Measurements from ENCODE around the gene STEAP1B.
"Not testable (repeated sequence)": the region's sequence is repeated elsewhere in the genome, so short reads cannot be mapped to it uniquely, and the experiment has no call there.

The STEAP1B gene

DNA sequence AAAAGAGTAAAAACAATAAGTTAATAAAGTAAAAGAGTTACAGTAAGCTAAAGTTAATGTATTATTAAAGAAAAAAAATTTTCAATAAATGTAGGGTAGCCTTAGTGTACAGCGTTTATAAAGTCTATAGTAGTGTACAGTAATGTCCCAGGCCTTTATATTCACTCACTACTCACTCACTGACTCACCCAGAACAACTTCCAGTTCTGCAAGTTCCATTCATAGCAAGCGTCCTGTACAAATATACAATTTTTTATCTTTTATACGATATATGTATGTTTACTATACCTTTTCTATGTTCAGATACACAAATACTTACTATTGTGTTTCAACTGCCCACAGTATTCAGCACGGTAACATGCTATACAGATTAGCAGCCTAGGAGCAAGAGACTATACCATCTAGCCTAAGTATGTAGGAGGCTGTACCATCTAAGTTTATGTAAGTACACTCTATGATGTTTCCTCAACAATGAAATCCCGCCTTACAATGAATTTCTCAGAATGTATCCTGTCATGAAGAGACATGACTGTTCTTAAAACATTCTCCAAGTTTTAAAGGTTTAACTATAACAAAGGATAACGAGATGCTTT, 3.6 kb downstream of the STEAP1B start:
- DNase-seq, result not testable (repeated sequence)

GRCh38 chr7:22493160-22493925, 6.6 kb downstream of the STEAP1B start:
- not testable (repeated sequence) for DNase-seq

DNA sequence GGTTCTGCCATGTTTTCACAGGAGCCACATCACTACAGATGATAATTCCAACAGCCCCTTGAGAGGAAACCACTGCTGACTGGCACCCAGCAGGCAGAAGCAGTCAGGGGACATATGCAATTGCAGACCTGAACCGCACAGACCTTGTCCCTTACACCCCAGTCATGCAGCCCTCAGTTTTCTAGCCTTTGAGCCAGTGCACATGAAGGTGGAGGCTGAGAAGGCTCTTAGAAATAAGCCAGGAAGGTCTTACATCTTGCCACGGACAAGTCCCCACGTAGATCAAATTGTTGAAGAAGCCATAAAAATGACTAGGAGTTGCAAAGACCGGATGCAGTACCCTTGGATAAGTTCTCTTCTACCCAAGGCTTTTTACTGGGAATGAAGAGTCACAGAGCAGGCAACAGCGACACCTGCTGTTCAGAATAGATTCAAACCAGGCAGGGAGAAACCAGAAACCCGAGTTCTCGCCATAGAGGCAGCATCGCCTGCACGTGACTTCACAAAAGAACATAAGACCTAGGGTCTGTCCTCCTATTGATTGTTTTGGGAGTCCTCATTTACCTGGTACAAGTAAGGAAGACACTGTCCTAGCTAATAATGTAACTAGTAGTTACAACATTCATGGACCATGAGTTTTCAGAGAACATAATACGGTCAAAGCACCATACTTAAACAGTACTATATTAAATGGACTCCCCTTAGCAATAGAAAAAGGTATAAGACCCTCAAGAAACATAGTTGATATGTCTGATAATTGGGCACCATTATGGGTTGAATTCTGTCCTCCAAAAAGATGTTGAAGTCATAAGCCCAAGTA, 11.1 kb downstream of the STEAP1B start:
- peak; percentile 68 for DNase-seq

DNA sequence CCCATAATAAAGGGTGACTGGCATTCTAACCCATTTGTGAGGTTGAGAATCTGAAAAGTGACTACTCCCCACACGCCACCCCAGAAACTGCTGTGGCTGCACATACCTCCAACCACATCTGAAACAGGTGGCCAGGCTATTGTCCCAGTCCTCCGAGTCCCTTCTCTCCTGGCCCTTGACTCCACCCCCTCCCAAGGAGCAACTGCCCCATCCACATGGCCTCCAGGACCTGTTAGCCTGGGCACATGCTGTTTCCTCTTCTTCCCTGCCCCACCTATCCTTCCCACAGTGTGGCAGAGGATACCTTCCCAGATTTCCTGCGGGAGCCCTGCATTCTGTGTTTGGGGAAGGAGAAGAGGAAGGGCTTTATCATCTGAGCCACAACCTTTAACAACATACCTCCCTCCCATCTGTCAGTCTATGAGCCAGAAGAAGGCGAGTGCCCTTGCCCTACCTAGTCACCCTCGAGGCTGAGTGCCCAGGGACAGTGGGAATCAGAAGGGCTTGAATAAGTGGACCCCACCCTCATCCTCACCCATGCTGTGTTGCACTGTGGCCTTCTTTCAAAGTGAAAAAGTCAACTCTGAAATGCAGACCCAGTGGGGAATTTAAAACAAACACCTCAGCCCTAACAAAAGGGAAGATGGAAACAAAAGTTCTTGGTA, 11.9 kb downstream of the STEAP1B start:
- DNase-seq, result no peak

- DNase-seq, result peak; percentile 20
Measured at GRCh38 chr7:22486597-22486996, 13.4 kb downstream of the STEAP1B start.

GRCh38 chr7:22485189-22485588, 14.8 kb downstream of the STEAP1B start:
- DNase-seq, result no peak

GRCh38 chr7:22482503-22482902, 17.5 kb downstream of the STEAP1B start:
- DNase-seq, result no peak

- peak; percentile 86 for DNase-seq
Measured at GRCh38 chr7:22481726-22482125, 18.3 kb downstream of the STEAP1B start.

GRCh38 chr7:22480523-22481075, 19.4 kb downstream of the STEAP1B start:
- DNase-seq, result peak; percentile 58

- no peak for DNase-seq
Measured at GRCh38 chr7:22477876-22478450, 22.0 kb downstream of the STEAP1B start.

DNA sequence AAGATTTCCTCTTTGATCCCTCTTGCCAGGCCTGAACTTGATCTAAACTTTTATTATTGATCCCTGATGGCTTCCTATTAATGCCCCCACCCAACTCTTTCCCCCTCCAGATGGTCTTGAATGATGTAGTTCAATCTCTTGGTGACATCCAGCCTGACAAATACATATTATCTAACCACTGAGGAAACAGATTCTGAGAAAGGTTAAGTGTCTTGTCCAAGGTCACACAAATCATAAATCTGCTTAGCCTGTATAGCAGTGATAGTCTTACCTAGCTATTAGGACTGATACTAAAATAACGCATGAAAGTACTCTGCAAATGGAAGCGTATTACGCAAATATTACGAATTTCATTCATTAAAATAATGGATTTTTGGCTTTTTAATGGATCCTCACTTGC, 22.7 kb downstream of the STEAP1B start:
- no peak for DNase-seq

GRCh38 chr7:22476824-22477223, 23.2 kb downstream of the STEAP1B start:
- DNase-seq, result no peak

DNA sequence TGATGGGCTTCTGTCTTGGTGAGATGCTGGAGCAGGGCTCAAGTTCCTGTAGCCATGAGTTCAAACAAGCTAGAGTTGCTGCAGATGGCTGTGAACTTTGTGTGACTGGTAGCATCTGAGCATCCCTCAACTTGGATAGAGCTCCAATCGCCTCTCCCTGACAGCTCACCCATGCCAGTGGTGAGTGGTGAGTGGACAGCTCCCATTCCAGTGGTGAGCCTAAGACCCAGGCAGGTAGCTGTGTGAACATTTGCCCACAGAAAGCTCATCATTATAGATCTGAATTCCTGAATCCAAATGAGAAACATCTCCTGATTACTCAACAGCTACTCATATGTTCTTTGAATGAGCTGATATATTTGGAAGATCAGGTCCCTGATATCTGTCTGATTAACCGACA, 25.3 kb downstream of the STEAP1B start:
- DNase-seq, result no peak

DNA sequence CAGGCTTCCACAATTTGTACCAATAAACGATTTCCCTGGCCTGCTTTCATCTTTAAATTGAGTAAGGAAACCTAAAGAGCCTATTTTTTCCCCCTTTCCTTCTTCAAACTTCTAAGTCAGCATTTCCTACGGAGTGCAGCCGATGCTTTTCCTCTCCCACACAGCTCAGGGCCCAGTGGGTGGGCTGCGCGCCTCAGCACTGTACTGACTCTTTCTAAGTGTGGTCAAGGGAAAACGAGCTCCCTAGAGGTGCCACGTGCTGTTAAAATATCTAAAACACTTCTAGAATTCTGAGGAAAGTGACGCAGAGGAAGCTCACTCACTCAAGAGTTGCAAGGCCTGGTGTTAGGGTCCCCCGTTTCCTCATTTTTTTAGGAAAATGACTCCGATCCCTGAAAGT, 29.0 kb downstream of the STEAP1B start:
- DNase-seq, result no peak

GRCh38 chr7:22469371-22470143, 30.4 kb downstream of the STEAP1B start:
- DNase-seq, result peak; percentile 63

- DNase-seq, result no peak
Measured at GRCh38 chr7:22468609-22469008, 31.4 kb downstream of the STEAP1B start.

GRCh38 chr7:22464299-22464698, 35.7 kb downstream of the STEAP1B start:
- no peak for DNase-seq

DNA sequence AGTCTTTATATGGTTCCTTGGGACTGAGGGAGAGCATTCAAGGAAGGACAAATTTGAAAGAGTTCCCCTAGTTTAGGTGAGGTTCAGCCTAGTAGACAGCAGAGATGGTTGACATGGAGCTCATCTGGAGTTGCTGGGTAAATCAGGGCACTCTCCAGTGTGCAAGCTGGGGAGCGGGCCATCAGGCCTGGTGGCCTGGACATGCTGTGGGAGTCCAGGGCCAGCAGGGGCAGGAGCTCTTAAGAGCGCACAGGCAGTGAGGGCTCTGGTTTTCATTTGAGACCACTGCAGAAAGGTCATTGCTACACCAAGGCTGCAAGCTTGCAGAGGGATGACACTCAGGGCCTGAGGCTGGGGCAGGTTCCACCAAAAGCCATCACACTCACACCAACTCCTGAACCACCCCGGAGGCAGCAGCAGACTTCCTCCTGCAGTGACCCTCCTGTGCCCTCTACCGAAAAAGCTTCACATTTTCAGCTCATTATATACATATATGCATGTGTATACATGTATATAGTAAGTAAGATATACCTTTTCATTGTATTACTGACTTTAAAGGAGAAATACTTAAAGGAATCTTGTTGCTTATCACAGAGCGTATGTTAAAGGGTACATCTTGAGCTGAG, 39.5 kb downstream of the STEAP1B start:
- no peak for DNase-seq

GRCh38 chr7:22457471-22457870, 42.5 kb downstream of the STEAP1B start:
- DNase-seq, result no peak

- DNase-seq, result no peak
Measured at GRCh38 chr7:22454446-22454845, 45.5 kb downstream of the STEAP1B start.

GRCh38 chr7:22452960-22453558, 46.9 kb downstream of the STEAP1B start:
- DNase-seq, result no peak
